ENCODE data around the gene TBCD.

TBCD gene

DNA sequence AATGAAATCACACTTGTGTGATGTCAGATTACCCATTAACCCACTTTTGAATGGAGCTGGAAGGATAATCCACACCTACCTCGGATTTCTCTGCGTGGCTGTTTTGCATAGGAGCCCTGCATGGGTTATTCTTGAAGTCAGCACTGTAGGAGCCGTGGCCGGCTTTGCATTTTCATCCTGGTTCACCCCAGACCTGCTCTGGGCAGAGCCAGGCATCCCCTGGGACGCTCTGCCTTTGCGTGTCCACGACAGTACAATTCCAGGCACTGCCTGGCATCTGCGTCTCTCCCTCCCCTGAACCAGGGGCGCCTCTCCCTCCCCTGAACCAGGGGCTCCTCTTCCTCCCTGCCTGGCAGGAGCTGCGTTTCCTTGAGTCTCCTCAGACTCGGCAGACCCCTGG is 117.7 kb downstream of the TBCD start:
- DNase-seq (ENCODE audit: low read depth in 2 of 2) = no peak
- no peak overlapping the region for H3K4me3 ChIP-seq (replicated peaks in 1 of 2; ENCODE audit: low read depth in 2 of 2, low read length in 2 of 2)

DNA sequence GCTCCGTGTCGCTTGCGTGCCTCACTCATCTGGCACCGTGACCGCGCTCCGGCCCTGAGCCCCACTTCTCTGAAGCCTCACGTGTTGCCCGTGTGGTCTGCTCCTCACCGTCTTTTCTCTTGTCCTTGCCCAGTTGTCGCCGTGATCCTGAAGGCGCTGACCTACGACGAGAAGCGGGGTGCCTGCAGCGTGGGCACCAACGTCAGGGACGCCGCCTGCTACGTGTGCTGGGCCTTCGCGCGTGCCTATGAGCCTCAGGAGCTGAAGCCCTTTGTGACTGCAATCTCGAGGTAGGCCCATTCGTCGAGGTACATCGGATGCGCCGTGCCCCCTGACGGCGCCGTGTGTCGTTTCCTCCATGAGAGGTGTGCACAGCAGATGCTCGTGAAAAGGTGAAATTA is 118.2 kb downstream of the TBCD start:
- TF ChIP-seq, protein P1, sequence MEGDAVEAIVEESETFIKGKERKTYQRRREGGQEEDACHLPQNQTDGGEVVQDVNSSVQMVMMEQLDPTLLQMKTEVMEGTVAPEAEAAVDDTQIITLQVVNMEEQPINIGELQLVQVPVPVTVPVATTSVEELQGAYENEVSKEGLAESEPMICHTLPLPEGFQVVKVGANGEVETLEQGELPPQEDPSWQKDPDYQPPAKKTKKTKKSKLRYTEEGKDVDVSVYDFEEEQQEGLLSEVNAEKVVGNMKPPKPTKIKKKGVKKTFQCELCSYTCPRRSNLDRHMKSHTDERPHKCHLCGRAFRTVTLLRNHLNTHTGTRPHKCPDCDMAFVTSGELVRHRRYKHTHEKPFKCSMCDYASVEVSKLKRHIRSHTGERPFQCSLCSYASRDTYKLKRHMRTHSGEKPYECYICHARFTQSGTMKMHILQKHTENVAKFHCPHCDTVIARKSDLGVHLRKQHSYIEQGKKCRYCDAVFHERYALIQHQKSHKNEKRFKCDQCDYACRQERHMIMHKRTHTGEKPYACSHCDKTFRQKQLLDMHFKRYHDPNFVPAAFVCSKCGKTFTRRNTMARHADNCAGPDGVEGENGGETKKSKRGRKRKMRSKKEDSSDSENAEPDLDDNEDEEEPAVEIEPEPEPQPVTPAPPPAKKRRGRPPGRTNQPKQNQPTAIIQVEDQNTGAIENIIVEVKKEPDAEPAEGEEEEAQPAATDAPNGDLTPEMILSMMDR (IDR thresholded peaks at IDR 0.05; ENCODE audit: low read depth, low read length) = no peak
- DNase-seq (ENCODE audit: low read depth in 2 of 2) = no peak
- no peak overlapping the region for H3K4me3 ChIP-seq (replicated peaks in 1 of 2; ENCODE audit: low read depth in 2 of 2, low read length in 2 of 2)

More for the DNA sequence above, 117.7 kb downstream of the TBCD start:
- TF ChIP-seq, protein P1 (IDR thresholded peaks at IDR 0.05; ENCODE audit: low read depth, low read length) = no peak

DNA sequence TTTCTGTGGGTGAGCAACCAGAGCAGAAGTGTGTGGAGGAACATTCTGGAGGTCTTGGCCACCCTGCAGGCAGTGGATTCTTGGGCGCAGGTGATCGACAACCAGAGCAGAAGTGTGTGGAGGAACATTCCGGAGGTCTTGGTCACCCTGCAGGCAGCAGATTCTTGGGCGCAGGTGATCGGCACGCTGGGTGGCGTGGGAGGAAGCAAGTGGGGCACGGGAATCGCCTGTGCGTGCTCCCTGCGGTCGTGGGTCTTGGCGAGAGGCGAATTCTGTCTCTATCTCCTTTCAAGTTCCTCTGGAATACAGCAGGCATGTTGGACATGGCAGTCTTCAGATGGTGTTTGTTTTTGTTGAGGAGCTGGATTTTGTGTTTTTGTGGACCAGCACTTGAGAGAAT is 118.7 kb downstream of the TBCD start:
- TF ChIP-seq, protein P1 (IDR thresholded peaks at IDR 0.05; ENCODE audit: low read depth, low read length) = no peak
- no peak overlapping the region for H3K4me3 ChIP-seq (replicated peaks in 1 of 2; ENCODE audit: low read depth in 2 of 2, low read length in 2 of 2)
- no peak for DNase-seq (ENCODE audit: low read depth in 2 of 2)

DNA sequence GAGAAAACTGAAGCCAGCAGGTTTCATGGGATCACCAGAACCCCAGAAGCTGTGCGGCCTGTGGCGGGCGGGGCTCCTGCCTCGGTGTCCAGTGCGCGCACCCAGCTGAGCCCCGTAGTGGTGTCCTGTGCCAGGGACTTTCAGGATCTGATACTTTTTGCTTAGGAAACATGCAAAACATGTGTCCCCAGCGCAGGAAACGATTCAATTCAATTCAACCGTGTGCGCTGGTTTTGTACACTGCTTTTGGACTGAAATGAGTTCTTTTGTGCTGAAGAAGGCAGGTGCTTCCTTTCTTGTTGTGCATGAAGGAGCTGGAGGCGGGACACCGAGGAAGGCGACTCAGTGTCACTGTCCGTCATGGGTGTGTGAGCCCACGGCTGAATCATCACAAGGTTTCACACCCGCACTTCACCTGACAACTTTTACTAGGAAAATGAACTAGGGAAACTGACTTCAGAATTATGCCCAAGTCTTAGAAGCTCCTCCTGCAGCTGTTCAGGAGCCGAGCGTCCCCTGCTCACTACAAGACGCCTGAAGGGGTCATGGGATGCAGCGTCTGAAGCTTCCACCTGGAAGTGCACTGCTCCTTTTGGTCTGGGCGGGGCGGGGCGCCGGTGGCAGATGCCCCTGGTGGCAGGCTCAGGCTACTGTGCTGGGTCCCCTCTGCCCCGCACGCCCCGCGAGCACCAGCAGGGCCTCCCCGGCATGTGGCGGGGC is 119.4 kb downstream of the TBCD start:
- H3K4me3 ChIP-seq (replicated peaks in 1 of 2; ENCODE audit: low read depth in 2 of 2, low read length in 2 of 2) = no peak overlapping the region
- DNase-seq (ENCODE audit: low read depth in 2 of 2) = peak in 1 of 2 donors; percentile 11
- TF ChIP-seq, protein P1 (IDR thresholded peaks at IDR 0.05; ENCODE audit: low read depth, low read length) = no peak

DNA sequence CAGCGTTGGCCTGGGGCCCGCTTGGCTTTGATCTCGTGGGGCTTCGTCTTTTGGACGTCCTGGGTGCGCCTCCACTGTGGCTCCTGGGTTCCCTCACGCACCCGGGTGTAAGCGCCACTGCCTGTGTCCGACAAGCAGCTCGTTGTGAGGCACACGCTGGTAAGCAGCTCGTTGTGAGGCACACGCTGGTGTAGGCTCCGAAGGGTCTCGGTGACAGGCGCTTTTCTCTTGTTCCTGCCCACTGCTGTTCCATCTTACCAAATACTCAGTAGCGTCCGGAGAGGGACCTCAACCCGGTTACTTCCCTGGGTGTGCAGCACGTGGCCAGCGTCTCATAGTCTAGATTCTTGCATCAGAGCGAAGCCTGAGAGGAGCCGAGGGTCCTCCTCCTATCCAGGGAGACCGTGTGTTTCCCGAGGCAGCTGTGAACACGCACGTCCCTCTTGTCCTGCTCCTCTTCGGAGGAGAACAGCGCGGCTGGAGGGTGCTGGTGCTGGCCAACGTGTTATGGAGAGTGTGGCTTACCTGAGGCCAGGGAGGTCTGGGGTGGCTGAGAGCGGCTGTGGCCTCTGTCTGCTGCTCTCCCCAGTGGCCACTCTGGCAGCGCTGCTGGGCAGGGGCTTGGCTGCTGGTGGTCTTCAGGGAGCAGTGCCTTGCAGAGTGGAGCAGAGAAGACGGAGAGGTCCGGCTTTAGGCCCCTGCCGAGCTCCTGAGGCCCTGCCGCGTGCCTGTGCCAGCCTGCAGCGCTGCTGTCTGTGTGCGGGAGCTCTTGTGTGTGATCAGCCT is 120.1 kb downstream of the TBCD start:
- TF ChIP-seq, protein P1 (IDR thresholded peaks at IDR 0.05; ENCODE audit: low read depth, low read length) = no peak
- no peak for DNase-seq (ENCODE audit: low read depth in 2 of 2)
- H3K4me3 ChIP-seq (replicated peaks in 1 of 2; ENCODE audit: low read depth in 2 of 2, low read length in 2 of 2) = no peak overlapping the region

DNA sequence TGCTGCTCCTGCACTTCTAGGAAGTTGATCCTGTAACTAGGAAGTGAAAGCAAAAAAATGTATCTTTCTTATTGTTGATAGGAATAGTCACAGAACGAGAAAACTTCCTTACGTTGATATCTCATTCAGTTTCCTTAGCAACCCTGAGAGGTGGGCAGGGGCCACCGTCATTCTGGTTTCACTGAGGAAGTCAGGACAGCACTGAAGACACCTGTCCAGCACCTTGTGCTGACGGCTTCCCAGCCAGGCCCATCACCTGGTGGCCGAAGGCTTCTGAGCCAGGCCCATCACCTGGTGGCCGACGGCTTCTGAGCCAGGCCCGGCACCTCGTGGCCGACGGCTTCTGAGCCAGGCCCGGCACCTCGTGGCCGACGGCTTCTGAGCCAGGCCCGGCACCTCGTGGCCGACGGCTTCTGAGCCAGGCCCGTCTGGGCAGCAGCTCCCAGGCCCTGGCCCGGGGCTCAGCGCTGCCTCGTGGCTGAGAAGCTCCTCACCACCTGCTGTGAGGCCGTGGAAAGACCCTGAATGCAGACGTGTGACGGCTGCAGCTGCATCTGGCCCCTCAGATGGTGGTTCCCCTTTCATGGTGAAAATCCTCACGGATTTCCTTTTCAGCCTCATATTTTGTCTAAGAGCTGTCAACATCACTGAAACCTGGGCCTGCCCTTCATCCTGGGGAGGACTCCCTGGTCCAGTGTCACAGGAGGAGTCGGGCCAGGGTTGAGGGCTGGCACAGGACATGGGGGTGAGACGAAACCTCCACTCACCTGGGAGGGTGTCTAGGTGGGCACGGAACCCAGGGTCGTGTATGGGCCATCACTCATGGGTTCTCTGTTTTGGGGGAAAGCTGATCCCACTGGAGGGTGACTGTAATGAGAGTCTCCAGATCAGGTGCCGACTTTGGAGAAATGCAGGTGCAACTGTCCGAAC is 121.0 kb downstream of the TBCD start:
- no peak for DNase-seq (ENCODE audit: low read depth in 2 of 2)
- H3K4me3 ChIP-seq (replicated peaks in 1 of 2; ENCODE audit: low read depth in 2 of 2, low read length in 2 of 2) = no peak overlapping the region
- TF ChIP-seq, protein P1 (IDR thresholded peaks at IDR 0.05; ENCODE audit: low read depth, low read length) = no peak

Data from cardiac fibroblast (primary cell).